ENCODE measurements around the gene LBP. TPM values are rescaled to one million over a fixed set of nuclear protein-coding genes. Genes with fewer than 3 reads are reported as not detected.

LBP gene
- total and polyA plus RNA-seq, 2 donors (not counting 3 experiments of a cell fraction or from before 2014, with no cell fraction given), result 0.03 TPM; not detected in 1

GRCh38 chr20:38301309-38301708 lies 45.0 kb upstream of the LBP start:
- CTCF ChIA-PET, result interaction anchor here (0.9 kb wide), 1 partner anchor 107 kb away, joined by 4 read pairs; no protein-coding TSS in a partner anchor
- POLR2A ChIA-PET, result interaction anchor here (0.6 kb wide), 1 partner anchor 243 kb away, joined by 3 read pairs; no protein-coding TSS in a partner anchor
- H3K4me3 ChIP-seq (replicated peaks in 1 of 3; ENCODE audit: insufficient read depth in 1 of 3, low read depth in 1 of 3, low read length in 3 of 3), result no peak overlapping the region
- H3K4me2 ChIP-seq (ENCODE audit: insufficient read depth, low read length), result no peak overlapping the region
- no peak overlapping the region for H3K27ac ChIP-seq (ENCODE audit: insufficient read depth, low read depth, low read length)
- dilution Hi-C loops (cut with MboI; ENCODE audit: extremely low pct_ligation_motif_present, low sequenced_read_pairs), result no loop called here
- intact Hi-C loops (cut with micrococcal nuclease), result no loop called here
- no peaks in the 10 kb centered on the region for H3K4me1 ChIP-seq (ENCODE audit: control insufficient read depth, extremely low read depth, insufficient read depth, low read length)
- no peak overlapping the region for H2AFZ ChIP-seq (ENCODE audit: low read depth, low read length)
- H3K9me3 ChIP-seq (replicated peaks; ENCODE audit: control insufficient read depth, insufficient read depth, low read length), result no peaks in the 10 kb centered on the region
- no peaks in the 10 kb centered on the region for H4K20me1 ChIP-seq (replicated peaks; ENCODE audit: control insufficient read depth, extremely low read depth, insufficient read depth, low read length)
- no peak overlapping the region for H3K9ac ChIP-seq (replicated peaks; ENCODE audit: extremely low read depth, insufficient read depth, low read length)
- no peaks in the 10 kb centered on the region for H3K9me1 ChIP-seq (replicated peaks; ENCODE audit: control insufficient read depth, extremely low read depth, insufficient read depth, low read length)
- H3K27me3 ChIP-seq (ENCODE audit: control insufficient read depth in 2 of 2, insufficient read depth in 2 of 2, low read length in 2 of 2), result peaks cover 2% of the 10 kb centered on the region in 2 experiments
- TF ChIP-seq CTCF (IDR thresholded peaks at IDR 0.05; ENCODE audit: extremely low read depth in 1 of 2, insufficient read depth in 1 of 2, low read depth in 1 of 2, low read length in 2 of 2), result no peak
- TF ChIP-seq FOS (IDR thresholded peaks at IDR 0.05; ENCODE audit: borderline replicate concordance, insufficient read depth, low read length), result no peak
- TF ChIP-seq GATA2 (IDR thresholded peaks at IDR 0.05; ENCODE audit: insufficient read depth, insufficient read length, low read depth, low read length), result no peak
- no peak for TF ChIP-seq EZH2 (IDR thresholded peaks at IDR 0.05; ENCODE audit: borderline replicate concordance, low read depth, low read length, severe bottlenecking)
- TF ChIP-seq POLR2AphosphoS5 (IDR thresholded peaks at IDR 0.05; ENCODE audit: insufficient read depth, low read depth, low read length), result no peak
- TF ChIP-seq POLR2A (IDR thresholded peaks at IDR 0.05; ENCODE audit: low read depth, low read length), result no peak
- TF ChIP-seq MAX (IDR thresholded peaks at IDR 0.05; ENCODE audit: insufficient read depth, insufficient read length), result no peak
- no peak for TF ChIP-seq JUN (IDR thresholded peaks at IDR 0.05; ENCODE audit: borderline replicate concordance, insufficient read depth, insufficient read length, low read depth)
- TF ChIP-seq MYC (IDR thresholded peaks at IDR 0.05; ENCODE audit: low read depth, low read length), result no peak
- H3K79me2 ChIP-seq (ENCODE audit: control insufficient read depth, insufficient read depth, low read length), result no peaks in the 10 kb centered on the region
- DNase-seq (ENCODE audit: low read depth, low spot score), result no peak
- BruUV-seq (replicated peaks), result no TSS peak
- FAIRE-seq, result no peak
- no peaks in the 10 kb centered on the region for H3K36me3 ChIP-seq (ENCODE audit: control insufficient read depth in 2 of 2, extremely low read depth in 1 of 2, insufficient read depth in 2 of 2, low read length in 2 of 2)

Data from endothelial cell of umbilical vein (primary cell).